Trophoblast cell (in vitro differentiated cells and primary cell): Measurements from ENCODE around the gene NBPF12.
"Not testable (repeated sequence)": the region's sequence is repeated elsewhere in the genome, so short reads cannot be mapped to it uniquely, and the experiment has no call there.

ENCODE experiments used
- DNase-seq, 2 donors: peaks; one replicate each; pipeline ENCODE4 v3.0.0-alpha.2; 2016
- H2AFZ ChIP-seq: 2 replicates; pipeline ENCODE4 v1.6.1; 2013; ENCODE audit warnings: low read length, moderate library complexity, mild to moderate bottlenecking; ENCODE audit not compliant: insufficient read depth, poor library complexity
- H2AK5ac ChIP-seq: 2 replicates; pipeline ENCODE4 v1.6.1; 2013; ENCODE audit warnings: mild to moderate bottlenecking, low read length
- H2BK120ac ChIP-seq: 2 replicates; pipeline ENCODE4 v1.6.1; 2013; ENCODE audit warnings: low read length, mild to moderate bottlenecking, moderate library complexity; ENCODE audit not compliant: insufficient read depth, poor library complexity
- H2BK12ac ChIP-seq: 2 replicates; pipeline ENCODE4 v1.6.1; 2013; ENCODE audit warnings: mild to moderate bottlenecking, low read length, moderate library complexity
- H2BK5ac ChIP-seq: 2 replicates; pipeline ENCODE4 v1.6.1; 2013; ENCODE audit warnings: low read length, low read depth, moderate library complexity, mild to moderate bottlenecking; ENCODE audit not compliant: poor library complexity
- H3K14ac ChIP-seq: 2 replicates; pipeline ENCODE4 v1.6.1; 2013; ENCODE audit warnings: mild to moderate bottlenecking, low read length
- H3K18ac ChIP-seq: 2 replicates; pipeline ENCODE4 v1.6.1; 2013; ENCODE audit warnings: mild to moderate bottlenecking, low read length
- H3K23ac ChIP-seq: 2 replicates; pipeline ENCODE4 v1.6.1; 2013; ENCODE audit warnings: low read length
- H3K27ac ChIP-seq: 2 replicates; pipeline ENCODE4 v1.5.1; 2013; ENCODE audit warnings: low read depth, mild to moderate bottlenecking, inconsistent platforms, low read length, moderate library complexity
- H3K27me3 ChIP-seq: 2 replicates; pipeline ENCODE4 v1.6.1; 2013; ENCODE audit warnings: inconsistent platforms, mild to moderate bottlenecking, low read length, moderate library complexity; ENCODE audit not compliant: insufficient read depth
- H3K36me3 ChIP-seq, 2 experiments: 1 replicate in 1 of 2; 2 replicates in 1 of 2; pipeline ENCODE4 v1.6.1; 2013; ENCODE audit warnings: low read length in 2 of 2, mild to moderate bottlenecking in 2 of 2, moderate library complexity in 1 of 2; ENCODE audit not compliant: insufficient read depth in 2 of 2, control insufficient read depth in 1 of 2
- H3K4ac ChIP-seq: 2 replicates; pipeline ENCODE4 v1.6.1; 2013; ENCODE audit warnings: low read depth, mild to moderate bottlenecking, low read length, moderate library complexity
- H3K4me1 ChIP-seq, 2 experiments: 1 replicate in 1 of 2; 2 replicates in 1 of 2; pipeline ENCODE4 v1.6.1; 2013; ENCODE audit warnings: low read length in 2 of 2, mild to moderate bottlenecking in 2 of 2, moderate library complexity in 1 of 2; ENCODE audit not compliant: insufficient read depth in 2 of 2, control insufficient read depth in 1 of 2
- H3K4me2 ChIP-seq: 2 replicates; pipeline ENCODE4 v1.6.1; 2013; ENCODE audit warnings: inconsistent platforms, mild to moderate bottlenecking, low read length, moderate library complexity
- H3K4me3 ChIP-seq: 2 replicates; pipeline ENCODE4 v1.5.1; 2013; ENCODE audit warnings: mild to moderate bottlenecking, low read depth, low read length, inconsistent platforms
- H3K79me1 ChIP-seq: one replicate; pipeline ENCODE4 v1.6.1; 2013; ENCODE audit warnings: low read length
- H3K79me2 ChIP-seq: 2 replicates; pipeline ENCODE4 v1.6.1; 2013; ENCODE audit warnings: low read length, mild to moderate bottlenecking; ENCODE audit not compliant: control insufficient read depth, insufficient read depth, poor library complexity
- H3K9ac ChIP-seq: 2 replicates; pipeline ENCODE4 v1.6.1; 2013; ENCODE audit warnings: mild to moderate bottlenecking, low read length
- H3K9me3 ChIP-seq: 2 replicates; pipeline ENCODE4 v1.6.1; 2013; ENCODE audit warnings: low read depth, mild to moderate bottlenecking, control low read depth, inconsistent platforms, low read length; ENCODE audit not compliant: insufficient read depth
- H4K12ac ChIP-seq: 2 replicates; pipeline ENCODE4 v1.6.1; 2013; ENCODE audit warnings: low read depth, mild to moderate bottlenecking, low read length, moderate library complexity
- H4K8ac ChIP-seq: 2 replicates; pipeline ENCODE4 v1.6.1; 2013; ENCODE audit warnings: low read depth, mild to moderate bottlenecking, low read length, moderate library complexity
- H4K91ac ChIP-seq: one replicate; pipeline ENCODE4 v1.6.1; 2013; ENCODE audit warnings: low read depth, mild to moderate bottlenecking, low read length, moderate library complexity
- WGBS: extraction: QIAGEN DNeasy Blood & Tissue Kit; methylation state at CpG from one replicate; pipeline ENCODE4 v1.1.7; 2013; ENCODE audit warnings: missing lambda C conversion rate; ENCODE audit not compliant: insufficient read length, insufficient coverage; ENCODE audit errors: extremely low coverage; 5-methylcytosine and 5-hydroxymethylcytosine counted together

The NBPF12 gene

DNA sequence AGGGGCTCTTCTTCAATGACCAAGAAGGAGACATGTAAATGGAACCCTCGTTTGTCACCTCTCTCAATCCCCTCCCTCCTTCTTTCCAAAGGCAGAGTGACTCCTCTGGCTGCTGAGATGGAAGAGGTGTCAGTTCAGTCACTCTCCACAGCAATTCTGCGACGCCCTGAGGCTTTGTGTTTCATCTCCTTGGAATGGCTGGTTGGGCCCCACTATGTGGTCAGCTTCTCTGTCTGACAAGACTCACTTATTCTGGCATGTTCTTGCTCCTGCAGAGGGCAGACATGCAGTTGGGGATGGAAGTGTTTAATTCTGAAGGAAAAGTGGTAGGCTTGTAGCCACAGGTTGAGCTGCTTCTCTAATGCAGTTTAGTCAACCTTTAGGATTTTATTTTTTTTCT is 25.1 kb upstream of the NBPF12 start:
- not testable (repeated sequence) for H3K4ac ChIP-seq, H3K23ac ChIP-seq, H4K91ac ChIP-seq, H3K4me3 ChIP-seq, H3K36me3 ChIP-seq, H3K79me1 ChIP-seq, H4K8ac ChIP-seq, H3K9me3 ChIP-seq, H2AK5ac ChIP-seq, H3K27me3 ChIP-seq, H2BK5ac ChIP-seq, H3K14ac ChIP-seq, H3K27ac ChIP-seq, H3K18ac ChIP-seq, H2BK12ac ChIP-seq, H4K12ac ChIP-seq, H3K4me1 ChIP-seq, H3K9ac ChIP-seq, H3K4me2 ChIP-seq, H2AFZ ChIP-seq, H3K79me2 ChIP-seq, H2BK120ac ChIP-seq
- no CpG with 5 or more reads among the region's 3 CpGs for WGBS
- DNase-seq = peak; percentile 88 to 89

DNA sequence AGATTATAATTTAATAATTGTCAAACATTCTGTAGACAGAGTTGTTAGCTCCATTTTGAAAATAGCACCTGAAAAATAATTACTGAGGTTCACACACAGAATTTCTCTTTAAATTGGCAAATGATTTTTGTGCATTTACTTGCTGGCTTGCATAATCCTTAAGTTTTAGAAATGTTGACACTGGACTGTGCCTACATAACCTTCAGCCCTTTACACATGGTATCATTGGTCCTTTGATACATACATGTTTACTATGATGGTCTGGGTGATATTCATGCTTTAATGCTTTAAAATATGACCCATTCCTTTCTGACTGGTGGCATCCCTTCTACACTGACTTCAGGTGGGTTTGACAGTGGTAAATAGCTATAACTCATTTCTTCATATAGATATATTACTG is 17.3 kb upstream of the NBPF12 start:
- H3K79me1 ChIP-seq, H2AFZ ChIP-seq, H2BK5ac ChIP-seq, H2BK12ac ChIP-seq, H3K18ac ChIP-seq, H4K8ac ChIP-seq, H3K23ac ChIP-seq, H3K4ac ChIP-seq, H3K9ac ChIP-seq, H3K79me2 ChIP-seq, H2AK5ac ChIP-seq, H3K27me3 ChIP-seq, H3K4me2 ChIP-seq, H3K36me3 ChIP-seq, DNase-seq, H3K27ac ChIP-seq, H3K9me3 ChIP-seq, H2BK120ac ChIP-seq, H3K4me3 ChIP-seq, H3K4me1 ChIP-seq, H3K14ac ChIP-seq, H4K91ac ChIP-seq, H4K12ac ChIP-seq: not testable (repeated sequence)

DNA sequence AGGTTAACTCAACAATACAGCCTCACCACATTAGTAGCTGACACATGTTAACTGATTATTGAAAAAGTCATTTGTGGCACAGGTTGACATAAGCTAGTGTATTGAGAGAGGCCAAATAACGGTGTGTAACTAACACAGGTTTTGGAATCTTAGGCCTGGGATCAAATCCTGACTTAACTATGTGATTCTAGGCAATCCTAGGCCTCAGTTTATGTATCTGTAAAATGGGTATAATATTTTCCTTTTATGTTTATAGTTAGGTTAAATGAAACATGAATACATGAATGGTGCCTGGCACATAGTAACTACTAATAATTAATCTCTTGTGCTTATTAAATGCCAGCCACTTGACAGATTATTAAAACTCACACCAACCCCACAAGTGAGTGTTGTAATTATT is 15.5 kb upstream of the NBPF12 start:
- H3K79me1 ChIP-seq, H3K9ac ChIP-seq, H2BK5ac ChIP-seq, DNase-seq, H3K18ac ChIP-seq, H3K4ac ChIP-seq, H3K4me2 ChIP-seq, H3K14ac ChIP-seq, H4K91ac ChIP-seq, H2BK12ac ChIP-seq, H3K4me3 ChIP-seq, H3K36me3 ChIP-seq, H3K23ac ChIP-seq, H2AK5ac ChIP-seq, H4K12ac ChIP-seq, H3K79me2 ChIP-seq, H3K27me3 ChIP-seq, H3K4me1 ChIP-seq, H2AFZ ChIP-seq, H4K8ac ChIP-seq, H3K27ac ChIP-seq, H2BK120ac ChIP-seq, H3K9me3 ChIP-seq: not testable (repeated sequence)
- WGBS = no CpG with 5 or more reads among the region's 1 CpG

DNA sequence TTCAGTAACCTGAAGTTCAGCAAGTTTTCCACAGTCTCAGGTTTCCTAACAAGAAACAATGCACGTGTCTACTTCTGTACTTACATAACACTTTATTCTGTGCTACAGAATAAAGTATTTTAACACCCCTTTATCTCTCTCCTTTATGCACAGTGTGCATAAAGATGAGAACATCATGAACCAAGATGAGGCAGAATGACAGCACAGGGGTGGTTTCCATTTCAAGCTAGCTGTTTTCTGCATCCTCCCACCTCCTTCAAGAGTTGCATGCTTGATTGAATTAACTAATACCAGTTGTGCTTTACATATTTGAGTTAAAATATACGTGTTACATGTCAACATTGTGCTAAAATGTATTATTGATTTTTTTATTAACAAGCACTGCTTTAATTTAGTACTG is 14.0 kb upstream of the NBPF12 start:
- H3K4ac ChIP-seq, H3K27me3 ChIP-seq, H3K23ac ChIP-seq, H3K4me1 ChIP-seq, H3K79me2 ChIP-seq, H4K12ac ChIP-seq, H3K36me3 ChIP-seq, H3K14ac ChIP-seq, H2BK12ac ChIP-seq, H4K8ac ChIP-seq, H3K27ac ChIP-seq, H4K91ac ChIP-seq, H2AFZ ChIP-seq, H3K4me2 ChIP-seq, H3K18ac ChIP-seq, H3K79me1 ChIP-seq, H3K9ac ChIP-seq, H2BK120ac ChIP-seq, H2BK5ac ChIP-seq, H3K4me3 ChIP-seq, H3K9me3 ChIP-seq, DNase-seq, H2AK5ac ChIP-seq: not testable (repeated sequence)
- no CpG with 5 or more reads among the region's 2 CpGs for WGBS

DNA sequence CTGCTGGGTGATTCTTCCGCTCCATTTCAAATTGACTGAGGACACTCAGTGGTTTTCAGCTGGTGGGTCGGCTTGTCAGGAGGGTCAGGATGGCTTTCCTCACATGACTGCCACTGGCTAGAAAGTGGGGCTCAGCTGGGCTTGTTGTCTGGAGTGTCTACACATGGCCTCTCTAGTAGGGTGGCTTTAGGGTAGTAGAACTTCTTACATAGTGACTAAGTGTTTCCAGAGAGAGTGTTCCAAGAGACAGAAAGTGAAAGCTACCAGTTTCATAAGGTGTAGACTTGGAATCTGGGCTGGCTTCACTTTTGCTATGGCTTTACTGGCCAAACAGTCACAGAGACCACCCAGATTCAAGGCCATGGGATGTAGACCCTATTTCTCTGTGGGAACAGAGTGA is 11.7 kb upstream of the NBPF12 start:
- H3K4me3 ChIP-seq, H3K4me1 ChIP-seq, H4K8ac ChIP-seq, H2BK5ac ChIP-seq, H3K4me2 ChIP-seq, H2AK5ac ChIP-seq, H3K27me3 ChIP-seq, H3K9ac ChIP-seq, H3K79me1 ChIP-seq, H3K36me3 ChIP-seq, H3K27ac ChIP-seq, H3K23ac ChIP-seq, H3K79me2 ChIP-seq, H3K4ac ChIP-seq, H4K91ac ChIP-seq, H2BK120ac ChIP-seq, H2BK12ac ChIP-seq, H4K12ac ChIP-seq, DNase-seq, H3K14ac ChIP-seq, H2AFZ ChIP-seq, H3K9me3 ChIP-seq, H3K18ac ChIP-seq: not testable (repeated sequence)
- WGBS = no CpG with 5 or more reads among the region's 2 CpGs
